AG04450 (cell line): ENCODE data around the gene MCM3. TPM values are rescaled to one million over a fixed set of nuclear protein-coding genes. Genes with fewer than 3 reads are reported as not detected.

Experiments
- CTCF ChIA-PET: fragments of 300-600, 350-600 bp; formaldehyde crosslinking; extraction: SDS; loops from one replicate; lab custom pipeline; 2022; ENCODE audit warnings: antibody characterized with exemption, inconsistent platforms; lab: Charles Lee
- POLR2A ChIA-PET: fragments of 350-600 bp; formaldehyde crosslinking; extraction: SDS; loops from one replicate; lab custom pipeline; 2021; ENCODE audit warnings: antibody characterized with exemption, inconsistent platforms; lab: Yijun Ruan, JAX
- DNase-seq: peaks from one replicate; pipeline ENCODE4 v3.0.0-alpha.2; 2011; ENCODE audit warnings: low read depth, low spot score
- H3K27ac ChIP-seq: one replicate; pipeline ENCODE4 v1.5.1; 2012; ENCODE audit warnings: low read depth, low read length, control low read depth
- H3K27me3 ChIP-seq: one replicate; pipeline ENCODE4 v1.6.0; 2012; ENCODE audit warnings: low read length; ENCODE audit not compliant: control insufficient read depth, insufficient read depth
- H3K4me3 ChIP-seq: 2 replicates; pipeline ENCODE4 v1.5.1; 2011; ENCODE audit warnings: mild to moderate bottlenecking, low read depth, low read length, control low read depth
- H3K9me3 ChIP-seq: 2 replicates; pipeline ENCODE4 v1.5.1; 2012; ENCODE audit warnings: low read length; ENCODE audit not compliant: control insufficient read depth, insufficient read depth
- CTCF ChIP-seq: IDR thresholded peaks from 2 replicates; pipeline ENCODE4 v1.5.1; 2011; ENCODE audit warnings: low read depth, low read length, control low read depth, inconsistent platforms
- polyA plus RNA-seq: library from polyadenylated mRNA; depleted of rRNA; stranded (reverse); fragments of >200 nt; gene quantifications from 2 replicates; pipeline ENCODE4 v1.2.3, GENCODE V29; 2011; rRNA removed

MCM3 gene
- polyA plus RNA-seq, 1 experiment, result 33.6 TPM

DNA sequence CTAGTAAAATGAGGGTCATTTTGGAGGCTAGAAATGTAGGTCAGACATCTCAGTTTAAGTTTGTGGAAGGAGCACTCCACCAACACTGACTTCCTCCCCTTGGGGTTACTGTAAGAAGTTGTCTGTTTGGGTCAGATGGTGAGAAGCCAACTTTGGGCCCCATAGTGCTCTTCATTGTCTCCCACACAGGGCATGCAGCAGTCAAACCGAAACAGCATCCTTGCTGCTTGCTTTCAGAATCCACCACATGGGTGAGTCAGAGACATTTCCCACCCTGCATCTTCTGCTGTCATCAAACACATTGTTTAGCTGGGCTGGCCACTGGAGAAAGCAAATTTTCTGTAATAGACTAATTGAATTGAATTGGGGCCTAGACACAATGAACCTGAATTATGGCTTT lies 57.0 kb downstream of the MCM3 start:
- Histone ChIP-seq H3K27me3 (no peaks in the 10 kb centered on the region), H3K27ac (no peak overlapping the region), H3K4me3 (no peak overlapping the region), H3K9me3 (no peaks in the 10 kb centered on the region)
- POLR2A ChIA-PET, result no interaction called here
- DNase-seq, result no peak
- CTCF ChIA-PET, result no interaction called here
- no peak for TF ChIP-seq CTCF

DNA sequence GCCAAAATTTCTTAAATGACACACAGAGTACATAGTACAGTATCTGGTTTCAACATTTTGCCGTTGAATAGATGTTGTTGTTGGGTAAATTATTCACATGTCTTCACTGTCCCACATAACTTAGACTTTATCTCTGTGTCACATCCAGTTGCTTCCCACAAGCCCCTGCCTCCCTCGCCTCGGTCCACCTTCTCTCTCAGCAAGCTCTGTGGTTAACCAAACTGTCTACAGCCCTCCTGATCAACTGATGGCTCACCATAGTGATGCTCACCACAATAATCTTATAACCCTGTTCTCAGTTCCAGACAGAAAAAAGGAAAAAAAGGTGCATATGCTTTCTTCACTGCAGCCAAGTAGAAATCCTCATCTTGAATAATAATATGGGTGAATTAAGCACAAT lies 63.2 kb downstream of the MCM3 start:
- H3K4me3 ChIP-seq, result no peak overlapping the region
- peaks cover 8% of the 10 kb centered on the region for H3K27me3 ChIP-seq
- ChIA-PET POLR2A (no interaction called here), CTCF (no interaction called here)
- no peak for TF ChIP-seq CTCF
- DNase-seq, result no peak
- H3K9me3 ChIP-seq, result no peaks in the 10 kb centered on the region
- no peak overlapping the region for H3K27ac ChIP-seq

GRCh38 chr6:52217761-52218160 lies 66.8 kb downstream of the MCM3 start:
- Histone ChIP-seq H3K9me3 (no peaks in the 10 kb centered on the region), H3K4me3 (no peak overlapping the region), H3K27me3 (peaks cover 8% of the 10 kb centered on the region), H3K27ac (no peak overlapping the region)
- no peak for DNase-seq
- ChIA-PET CTCF (interaction anchor here (0.7 kb wide), 1 partner anchor 23 kb away, joined by 3 read pairs; no protein-coding TSS in a partner anchor), POLR2A (no interaction called here)
- TF ChIP-seq CTCF, result no peak

DNA sequence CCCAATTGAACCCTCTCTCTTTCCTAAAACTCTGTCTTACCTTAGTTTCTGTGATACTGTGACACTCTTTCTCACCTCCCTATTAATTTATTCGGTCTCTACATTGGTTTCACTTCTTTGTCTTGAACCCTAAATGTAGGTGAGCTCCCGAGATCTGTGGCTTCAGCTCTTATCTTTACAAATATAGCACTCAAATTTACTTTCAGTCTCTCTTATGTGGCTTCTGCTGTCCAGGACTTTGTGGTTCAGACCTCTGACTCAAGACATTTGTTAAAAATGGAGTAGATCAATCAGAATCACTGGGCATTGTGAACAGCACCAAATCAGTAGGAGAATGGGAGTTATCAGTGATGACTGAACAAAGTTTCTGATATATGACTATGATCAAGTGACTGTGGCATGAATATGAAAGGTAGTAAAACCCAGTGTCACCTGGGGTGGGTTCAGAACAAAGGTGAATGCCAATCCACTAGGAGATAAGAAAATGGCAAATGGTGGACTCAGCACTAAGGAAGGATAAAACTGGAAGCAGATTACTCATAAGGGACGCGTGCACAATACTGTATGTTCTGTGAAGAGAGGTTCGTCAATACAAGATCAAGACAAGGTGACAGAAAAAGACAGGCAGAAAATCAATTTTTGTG lies 67.5 kb downstream of the MCM3 start:
- DNase-seq, result no peak
- Histone ChIP-seq H3K27me3 (peaks cover 8% of the 10 kb centered on the region), H3K4me3 (no peak overlapping the region), H3K27ac (no peak overlapping the region), H3K9me3 (no peaks in the 10 kb centered on the region)
- ChIA-PET CTCF (no interaction called here), POLR2A (no interaction called here)
- no peak for TF ChIP-seq CTCF

DNA sequence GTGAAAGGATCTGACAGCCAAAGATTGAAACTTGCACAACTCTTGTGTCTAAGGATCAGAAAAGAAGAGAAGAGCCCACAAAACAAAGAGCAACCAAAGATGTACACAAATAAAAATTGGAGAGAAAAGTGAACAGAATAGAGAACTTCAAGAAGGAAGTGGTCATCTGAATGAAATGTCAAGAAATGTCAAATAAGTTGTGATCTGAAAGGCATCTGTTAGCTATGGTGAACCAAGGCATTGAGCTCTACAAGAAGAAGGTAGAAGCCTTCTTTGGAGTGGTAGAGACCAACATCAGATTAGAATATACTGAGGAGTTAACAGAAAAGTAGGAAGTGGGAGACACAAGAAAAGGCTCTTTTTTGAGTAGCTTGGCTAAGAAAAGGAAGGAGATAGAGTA lies 68.8 kb downstream of the MCM3 start:
- H3K27me3 ChIP-seq, result peaks cover 6% of the 10 kb centered on the region
- no peak for DNase-seq
- POLR2A ChIA-PET, result no interaction called here
- TF ChIP-seq CTCF, result no peak
- no peaks in the 10 kb centered on the region for H3K9me3 ChIP-seq
- H3K27ac ChIP-seq, result no peak overlapping the region
- CTCF ChIA-PET, result no interaction called here
- no peak overlapping the region for H3K4me3 ChIP-seq

Other genes starting within 250 kb of the MCM3 start
- not detected in 2 replicates for gene PKHD1, start 197.1 kb downstream of the MCM3 start, polyA plus RNA-seq
- gene IL17A, start 98.4 kb downstream of the MCM3 start, polyA plus RNA-seq, result not detected in 2 replicates
- not detected in 2 replicates for gene IL17F, start 40.2 kb downstream of the MCM3 start, polyA plus RNA-seq
- 4.2 and 4.6 TPM in 2 replicates for gene PAQR8, start 77.4 kb upstream of the MCM3 start, polyA plus RNA-seq
- gene EFHC1, start 135.6 kb upstream of the MCM3 start, polyA plus RNA-seq, result 43.3 and 59.8 TPM in 2 replicates